H9 (cell line): ENCODE data around the gene LIF. TPM values are rescaled to one million over a fixed set of nuclear protein-coding genes. Genes with fewer than 3 reads are reported as not detected.

Experiments used
- DNase-seq: peaks from one replicate; pipeline ENCODE4 v3.0.0-alpha.2; 2017
- H2AFZ ChIP-seq: one replicate; pipeline ENCODE4 v1.6.1; 2013; ENCODE audit warnings: mild to moderate bottlenecking, low read length, control low read depth, moderate library complexity
- H2AK5ac ChIP-seq: 2 replicates; pipeline ENCODE4 v1.6.1; 2013; ENCODE audit warnings: low read length, control low read depth, mixed read lengths; ENCODE audit not compliant: insufficient read length
- H2BK120ac ChIP-seq: one replicate; pipeline ENCODE4 v1.6.1; 2013; ENCODE audit warnings: low read depth, mild to moderate bottlenecking, low read length, control low read depth, inconsistent platforms; ENCODE audit not compliant: poor library complexity, severe bottlenecking
- H2BK12ac ChIP-seq: 2 replicates; pipeline ENCODE4 v1.6.1; 2013; ENCODE audit warnings: low read length, control low read depth, mixed read lengths, low read depth; ENCODE audit not compliant: insufficient read length
- H2BK15ac ChIP-seq: 2 replicates; pipeline ENCODE4 v1.6.1; 2013; ENCODE audit warnings: low read depth, low read length, control low read depth
- H2BK20ac ChIP-seq: one replicate; pipeline ENCODE4 v1.6.1; 2013; ENCODE audit warnings: low read depth, mild to moderate bottlenecking, low read length, control low read depth, inconsistent platforms; ENCODE audit not compliant: poor library complexity, severe bottlenecking
- H2BK5ac ChIP-seq: 2 replicates; pipeline ENCODE4 v1.6.1; 2013; ENCODE audit warnings: low read length, control low read depth, mixed read lengths; ENCODE audit not compliant: insufficient read length
- H3K14ac ChIP-seq: 2 replicates; pipeline ENCODE4 v1.6.1; 2013; ENCODE audit warnings: low read length, control low read depth; ENCODE audit not compliant: insufficient read depth
- H3K18ac ChIP-seq: 2 replicates; pipeline ENCODE4 v1.6.1; 2013; ENCODE audit warnings: low read depth, mild to moderate bottlenecking, mixed read lengths, low read length, control low read depth; ENCODE audit not compliant: insufficient read length
- H3K23ac ChIP-seq: 2 replicates; pipeline ENCODE4 v1.6.1; 2013; ENCODE audit warnings: low read length, control low read depth, mixed read lengths, low read depth; ENCODE audit not compliant: insufficient read length
- H3K23me2 ChIP-seq: 2 replicates; pipeline ENCODE4 v1.6.1; 2013; ENCODE audit warnings: low read depth, mild to moderate bottlenecking, mixed read lengths, low read length, control low read depth; ENCODE audit not compliant: insufficient read length, poor library complexity, severe bottlenecking
- H3K27ac ChIP-seq: 2 replicates; pipeline ENCODE4 v1.5.1; 2013; ENCODE audit warnings: low read length, control low read depth, mixed read lengths, low read depth; ENCODE audit not compliant: insufficient read length
- H3K27me3 ChIP-seq: 2 replicates; pipeline ENCODE4 v1.6.1; 2013; ENCODE audit warnings: low read length, control low read depth, inconsistent platforms; ENCODE audit not compliant: insufficient read depth
- H3K4ac ChIP-seq: 2 replicates; pipeline ENCODE4 v1.6.1; 2013; ENCODE audit warnings: low read depth, mild to moderate bottlenecking, control low read depth, inconsistent platforms, low read length, moderate library complexity
- H3K4me1 ChIP-seq: 2 replicates; pipeline ENCODE4 v1.6.1; 2013; ENCODE audit warnings: low read length, control low read depth, inconsistent platforms; ENCODE audit not compliant: insufficient read depth
- H3K4me2 ChIP-seq: 2 replicates; pipeline ENCODE4 v1.6.1; 2013; ENCODE audit warnings: low read length, control low read depth, mixed read lengths; ENCODE audit not compliant: insufficient read length, insufficient read depth
- H3K56ac ChIP-seq: 2 replicates; pipeline ENCODE4 v1.6.1; 2013; ENCODE audit warnings: low read depth, mild to moderate bottlenecking, mixed read lengths, low read length, control low read depth; ENCODE audit not compliant: insufficient read length
- H3K79me1 ChIP-seq: 2 replicates; pipeline ENCODE4 v1.6.1; 2013; ENCODE audit warnings: low read depth, mild to moderate bottlenecking, moderate library complexity, low read length, control low read depth, inconsistent platforms; ENCODE audit not compliant: insufficient read depth, poor library complexity, severe bottlenecking
- H3K79me2 ChIP-seq: 2 replicates; pipeline ENCODE4 v1.6.1; 2013; ENCODE audit warnings: low read length, control low read depth, inconsistent platforms; ENCODE audit not compliant: insufficient read depth
- H3K9ac ChIP-seq: 2 replicates; pipeline ENCODE4 v1.6.1; 2013; ENCODE audit warnings: low read length, control low read depth, mixed read lengths; ENCODE audit not compliant: insufficient read length; ENCODE audit errors: extremely low read depth
- H3K9me3 ChIP-seq: one replicate; pipeline ENCODE4 v1.6.1; 2013; ENCODE audit warnings: low read depth, low read length, inconsistent platforms; ENCODE audit not compliant: control insufficient read depth
- H3T11ph ChIP-seq: one replicate; pipeline ENCODE4 v1.6.1; 2013; ENCODE audit warnings: mild to moderate bottlenecking, low read length, control low read depth, inconsistent platforms
- H4K20me1 ChIP-seq: one replicate; pipeline ENCODE4 v1.6.1; 2013; ENCODE audit not compliant: control insufficient read depth, insufficient read length, insufficient read depth
- H4K5ac ChIP-seq: 2 replicates; pipeline ENCODE4 v1.6.1; 2013; ENCODE audit warnings: low read depth, mild to moderate bottlenecking, mixed read lengths, low read length, control low read depth; ENCODE audit not compliant: insufficient read length
- H4K8ac ChIP-seq: replicated peaks from 2 replicates; pipeline ENCODE4 v1.6.1; 2013; ENCODE audit warnings: low read length, control low read depth, mixed read lengths, low read depth; ENCODE audit not compliant: insufficient read length
- H4K91ac ChIP-seq: 2 replicates; pipeline ENCODE4 v1.6.1; 2013; ENCODE audit warnings: low read depth, mild to moderate bottlenecking, moderate library complexity, mixed read lengths, low read length, control low read depth; ENCODE audit not compliant: insufficient read length
- H3K27ac Mint-ChIP-seq, 3 experiments: 2 replicates in 2 of 3; 3 replicates in 1 of 3; pipeline ENCODE4 v1.8.0; 2020 to 2021; ENCODE audit warnings: mixed read lengths in 3 of 3, mild to moderate bottlenecking in 1 of 3, moderate library complexity in 1 of 3
- H3K27me3 Mint-ChIP-seq: 2 replicates; pipeline ENCODE4 v1.8.0; 2021; ENCODE audit warnings: low read depth, mild to moderate bottlenecking, moderate library complexity, mixed read lengths
- H3K36me3 Mint-ChIP-seq, 3 experiments: 2 replicates in 2 of 3; 3 replicates in 1 of 3; pipeline ENCODE4 v1.8.0; 2020 to 2021; ENCODE audit warnings: low read depth in 3 of 3, mixed read lengths in 3 of 3; ENCODE audit not compliant: insufficient read depth in 1 of 3
- H3K4me1 Mint-ChIP-seq, 2 experiments: 2 replicates each; pipeline ENCODE4 v1.8.0; 2020; ENCODE audit warnings: mixed read lengths in 2 of 2
- H3K4me3 Mint-ChIP-seq, 2 experiments: 2 replicates in 1 of 2; 3 replicates in 1 of 2; pipeline ENCODE4 v1.8.0; 2020 to 2021; ENCODE audit warnings: mild to moderate bottlenecking in 2 of 2, mixed read lengths in 2 of 2, moderate library complexity in 1 of 2
- H3K9me3 Mint-ChIP-seq, 2 experiments: 2 replicates in 1 of 2; 3 replicates in 1 of 2; pipeline ENCODE4 v1.8.0; 2020; ENCODE audit warnings: mild to moderate bottlenecking in 2 of 2, mixed read lengths in 2 of 2, moderate library complexity in 1 of 2
- CTCF ChIP-seq: fragments of 200-600 bp; sonication (generic); conservative IDR thresholded peaks from 3 replicates; pipeline ENCODE4 v1.8.0; 2021; ENCODE audit warnings: antibody characterized with exemption, mild to moderate bottlenecking
- WGBS: extraction: QIAGEN DNeasy Blood & Tissue Kit; methylation state at CpG from one replicate; pipeline ENCODE4 v1.1.7; 2013; ENCODE audit warnings: missing lambda C conversion rate, low lambda C conversion rate, mixed read lengths; ENCODE audit not compliant: insufficient read length; ENCODE audit errors: extremely low coverage; 5-methylcytosine and 5-hydroxymethylcytosine counted together
- total RNA-seq: library from RNA; stranded (reverse); gene quantifications from 2 replicates; pipeline ENCODE4 v1.2.1, GENCODE V29; 2021

The LIF gene
- total RNA-seq, 1 experiment from 2014 or later = 6.1 TPM

- no peak for TF ChIP-seq CTCF
- H4K20me1 ChIP-seq = peaks cover 3% of the 10 kb centered on the region
- no peak overlapping the region for H2AFZ ChIP-seq
- no peak overlapping the region for H3K4ac ChIP-seq
- no peak overlapping the region for H3K27ac Mint-ChIP-seq
- DNase-seq = no peak
- no peak overlapping the region for H3K9ac ChIP-seq
- H3K27me3 ChIP-seq = no peaks in the 10 kb centered on the region
- H3K18ac ChIP-seq = no peak overlapping the region
- no peak overlapping the region for H3K14ac ChIP-seq
- H4K5ac ChIP-seq = no peak overlapping the region
- no peak overlapping the region for H2BK120ac ChIP-seq
- H3K36me3 Mint-ChIP-seq = peaks cover 0 to 12% (median 7%) of the 10 kb centered on the region in 3 experiments; a peak in 4 of 7 replicates
- H3K4me1 Mint-ChIP-seq = peaks cover 28% of the 10 kb centered on the region in 2 experiments
- peaks cover 9% of the 10 kb centered on the region for H3K23me2 ChIP-seq
- no peaks in the 10 kb centered on the region for H3K4me1 ChIP-seq
- no peak overlapping the region for H3K23ac ChIP-seq
- peak overlapping the region; percentile 82 to 89 for H3K4me3 Mint-ChIP-seq
- no peak overlapping the region for H2BK12ac ChIP-seq
- H3K9me3 ChIP-seq = no peaks in the 10 kb centered on the region
- H2AK5ac ChIP-seq = no peak overlapping the region
- no peak overlapping the region for H3K56ac ChIP-seq
- H3T11ph ChIP-seq = no peak overlapping the region
- H4K91ac ChIP-seq = no peak overlapping the region
- H3K79me1 ChIP-seq = no peaks in the 10 kb centered on the region
- H2BK5ac ChIP-seq = no peak overlapping the region
- H3K4me2 ChIP-seq = peak overlapping the region; percentile 78
- no peaks in the 10 kb centered on the region for H3K79me2 ChIP-seq
- no CpG with 5 or more reads among the region's 15 CpGs for WGBS
- no peak overlapping the region for H3K27ac ChIP-seq
- no peak overlapping the region for H4K8ac ChIP-seq
- peaks cover 9% of the 10 kb centered on the region for H3K27me3 Mint-ChIP-seq
- no peaks in the 10 kb centered on the region for H3K9me3 Mint-ChIP-seq
- H2BK15ac ChIP-seq = no peak overlapping the region
- no peak overlapping the region for H2BK20ac ChIP-seq
Measured at GRCh38 chr22:30246814-30247376, 336 bp upstream of the LIF start.
